OCI-LY1 (cell line): ENCODE results near the gene SLCO2A1.

Experiments used
- CTCF ChIP-seq: fragments of 200-600 bp; sonication (generic), shearing (Covaris generic); IDR thresholded peaks from 2 replicates; pipeline ENCODE4 v1.5.1; 2017; ENCODE audit warnings: mild to moderate bottlenecking, antibody characterized with exemption, low read length, moderate library complexity, mixed read lengths
- EZH2 ChIP-seq: fragments of 200-600 bp; sonication (generic), shearing (Covaris generic); IDR thresholded peaks from 2 replicates; pipeline ENCODE4 v1.8.0; 2017; ENCODE audit warnings: borderline replicate concordance, mixed run types, mild to moderate bottlenecking, antibody characterized with exemption, low read length, moderate library complexity, mixed read lengths

- TF ChIP-seq CTCF (no peak), EZH2 (no peak)
These were observed 8.4 kb upstream of the SLCO2A1 start for GRCh38 chr3:134038071-134038491.
